Fibroblast of the aortic adventitia (primary cell): ENCODE data around the gene PRSS38. TPM values are rescaled to one million over a fixed set of nuclear protein-coding genes. Genes with fewer than 3 reads are reported as not detected.

Source experiments
- DNase-seq: peaks from one replicate; pipeline ENCODE4 v3.0.0-alpha.2; 2010; ENCODE audit warnings: low read depth
- H3K4me3 ChIP-seq: 2 replicates; pipeline ENCODE4 v1.5.1; 2011; ENCODE audit warnings: low read depth, mild to moderate bottlenecking, control low read depth, low read length, moderate library complexity
- CTCF ChIP-seq: IDR thresholded peaks from 2 replicates; pipeline ENCODE4 v1.5.1; 2011; ENCODE audit warnings: mild to moderate bottlenecking, low read length, control low read depth, inconsistent platforms; ENCODE audit not compliant: insufficient read depth
- total RNA-seq: library from RNA; depleted of rRNA; stranded (reverse); fragments of >200 nt; gene quantifications from 2 replicates; pipeline ENCODE4 v1.2.3, GENCODE V29; 2012; ENCODE audit warnings: low replicate concordance

The PRSS38 gene
- total RNA-seq, 1 donor: not detected

- H3K4me3 ChIP-seq: no peak overlapping the region
- no peak for TF ChIP-seq CTCF
- DNase-seq: no peak
These were observed 22.2 kb upstream of the PRSS38 start for GRCh38 chr1:227793079-227793947.

DNA sequence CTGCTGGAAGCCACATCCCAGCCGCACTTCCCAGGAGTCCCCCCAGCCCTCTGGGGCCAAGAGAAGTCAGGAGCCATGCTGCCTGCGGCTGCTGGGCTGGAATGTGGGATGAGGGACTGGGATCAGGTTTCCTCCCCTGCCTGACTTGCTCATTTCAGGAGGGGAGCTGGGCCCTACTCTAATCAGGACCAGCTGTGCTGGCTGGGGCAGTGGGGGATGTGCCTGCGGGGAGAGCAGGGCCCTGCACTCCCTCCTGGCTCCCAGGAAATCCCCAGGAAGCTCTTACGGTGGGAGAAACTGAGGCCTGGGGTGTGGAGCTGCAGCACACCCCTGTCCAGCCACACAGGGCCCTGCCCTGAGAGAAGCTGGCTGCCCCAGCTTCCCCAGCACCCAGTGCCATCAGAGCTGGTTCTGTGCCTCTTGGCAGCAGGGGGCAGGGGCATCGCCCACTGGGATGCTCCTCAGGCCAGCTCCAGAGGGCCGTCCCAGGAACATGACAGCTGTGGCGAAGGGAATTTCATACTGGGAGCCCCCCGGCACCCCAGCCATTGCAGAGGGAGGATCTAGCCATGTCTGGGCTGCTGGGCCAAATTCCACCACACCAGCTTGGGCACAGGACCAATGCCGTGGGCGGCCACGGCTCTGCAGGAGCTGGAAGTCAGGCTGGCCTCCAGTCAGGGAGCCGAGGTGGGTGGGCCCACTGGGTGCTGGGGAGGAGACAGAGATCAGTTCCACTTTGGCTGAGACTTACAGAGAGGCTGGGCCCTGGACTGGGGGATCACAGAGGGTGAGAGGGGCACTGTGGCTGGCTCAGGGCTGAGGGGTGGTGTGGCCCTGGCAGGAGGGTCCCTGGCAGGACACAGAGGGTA lies 21.3 kb upstream of the PRSS38 start:
- TF ChIP-seq CTCF: no peak

GRCh38 chr1:227794817-227795192 lies 20.7 kb upstream of the PRSS38 start:
- H3K4me3 ChIP-seq: peak overlapping the region; percentile 22
- TF ChIP-seq CTCF: no peak
- DNase-seq: no peak

More for the DNA sequence above, 21.3 kb upstream of the PRSS38 start:
- H3K4me3 ChIP-seq: peak overlapping the region; percentile 22
- peak; percentile 92 for DNase-seq

GRCh38 chr1:227795732-227796131 lies 19.7 kb upstream of the PRSS38 start:
- DNase-seq: no peak
- TF ChIP-seq CTCF: no peak
- no peak overlapping the region for H3K4me3 ChIP-seq

- H3K4me3 ChIP-seq: no peak overlapping the region
- DNase-seq: no peak
- TF ChIP-seq CTCF: no peak
These were observed 19.0 kb upstream of the PRSS38 start for GRCh38 chr1:227796359-227796915.

- no peak for DNase-seq
- TF ChIP-seq CTCF: no peak
- H3K4me3 ChIP-seq: no peak overlapping the region
These were observed 18.3 kb upstream of the PRSS38 start for GRCh38 chr1:227797144-227797543.
